GM21825 (cell line): ENCODE results near the gene TPRN.

Experiments
- ATAC-seq: cut with Tn5 transposase; IDR thresholded peaks from one replicate; pipeline ENCODE4 v1.9.1; 2021; ENCODE audit warnings: mild to moderate bottlenecking, moderate library complexity; ENCODE audit not compliant: unreplicated experiment

Gene TPRN

GRCh38 chr9:137163365-137163715 is 37.2 kb downstream of the TPRN start:
- ATAC-seq: no peak

DNA sequence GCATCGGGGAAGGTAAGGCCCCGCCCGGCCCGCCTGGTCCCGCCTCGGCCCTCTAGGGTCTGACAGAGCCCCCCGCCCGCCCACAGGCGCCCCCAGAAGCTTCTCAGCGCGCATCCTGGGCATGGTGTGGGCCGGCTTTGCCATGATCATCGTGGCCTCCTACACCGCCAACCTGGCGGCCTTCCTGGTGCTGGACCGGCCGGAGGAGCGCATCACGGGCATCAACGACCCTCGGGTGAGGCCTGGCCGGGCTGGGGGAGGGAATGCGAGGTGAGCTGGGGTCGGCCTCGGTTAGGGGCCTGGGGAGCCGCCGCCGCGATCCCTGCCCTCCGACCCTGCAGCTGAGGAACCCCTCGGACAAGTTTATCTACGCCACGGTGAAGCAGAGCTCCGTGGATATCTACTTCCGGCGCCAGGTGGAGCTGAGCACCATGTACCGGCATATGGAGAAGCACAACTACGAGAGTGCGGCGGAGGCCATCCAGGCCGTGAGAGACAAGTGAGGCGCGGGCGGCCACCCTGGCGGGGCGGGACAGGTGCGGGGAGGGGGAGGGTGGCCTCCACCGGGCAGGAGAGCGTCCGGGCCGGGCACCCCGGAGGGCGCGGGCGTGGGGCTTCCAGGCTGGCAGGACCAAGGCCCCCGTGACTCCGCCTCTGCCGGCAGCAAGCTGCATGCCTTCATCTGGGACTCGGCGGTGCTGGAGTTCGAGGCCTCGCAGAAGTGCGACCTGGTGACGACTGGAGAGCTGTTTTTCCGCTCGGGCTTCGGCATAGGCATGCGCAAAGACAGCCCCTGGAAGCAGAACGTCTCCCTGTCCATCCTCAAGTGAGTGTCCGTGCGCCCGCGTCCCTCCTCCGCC is 37.8 kb downstream of the TPRN start:
- ATAC-seq: no peak

DNA sequence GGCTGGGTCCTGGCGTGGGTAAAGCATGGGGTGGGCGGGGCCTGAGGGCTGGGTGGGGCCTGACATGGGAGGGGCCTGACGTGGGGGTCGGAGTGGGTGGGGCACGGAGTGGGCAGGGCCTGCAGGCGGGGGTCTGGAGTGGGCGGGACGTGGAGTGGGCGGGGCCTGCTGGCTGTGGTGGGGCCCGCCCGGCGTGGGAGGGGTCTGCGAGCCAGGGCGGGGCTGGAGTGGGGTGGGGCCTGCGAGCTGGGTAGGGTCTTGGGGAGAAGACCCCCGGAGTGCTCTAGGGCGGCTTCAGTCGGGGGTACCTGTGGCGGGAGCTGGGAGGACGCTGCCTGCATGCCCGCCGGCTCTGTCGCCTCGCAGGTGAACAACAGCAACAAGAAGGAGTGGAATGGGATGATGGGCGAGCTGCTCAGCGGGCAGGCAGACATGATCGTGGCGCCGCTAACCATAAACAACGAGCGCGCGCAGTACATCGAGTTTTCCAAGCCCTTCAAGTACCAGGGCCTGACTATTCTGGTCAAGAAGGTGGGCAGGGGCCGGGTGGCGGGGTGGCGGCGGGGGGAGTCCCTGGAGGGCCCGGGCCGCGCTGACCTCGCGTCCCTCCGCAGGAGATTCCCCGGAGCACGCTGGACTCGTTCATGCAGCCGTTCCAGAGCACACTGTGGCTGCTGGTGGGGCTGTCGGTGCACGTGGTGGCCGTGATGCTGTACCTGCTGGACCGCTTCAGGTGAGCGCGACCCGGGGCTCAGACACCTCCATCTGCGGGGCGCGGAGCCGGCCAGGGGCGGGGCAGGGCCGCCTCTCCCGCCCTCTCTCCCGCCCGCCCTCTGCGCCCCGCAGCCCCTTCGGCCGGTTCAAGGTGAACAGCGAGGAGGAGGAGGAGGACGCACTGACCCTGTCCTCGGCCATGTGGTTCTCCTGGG is 38.7 kb downstream of the TPRN start:
- no peak for ATAC-seq

GRCh38 chr9:137160716-137161557 is 39.6 kb downstream of the TPRN start:
- no peak for ATAC-seq

DNA sequence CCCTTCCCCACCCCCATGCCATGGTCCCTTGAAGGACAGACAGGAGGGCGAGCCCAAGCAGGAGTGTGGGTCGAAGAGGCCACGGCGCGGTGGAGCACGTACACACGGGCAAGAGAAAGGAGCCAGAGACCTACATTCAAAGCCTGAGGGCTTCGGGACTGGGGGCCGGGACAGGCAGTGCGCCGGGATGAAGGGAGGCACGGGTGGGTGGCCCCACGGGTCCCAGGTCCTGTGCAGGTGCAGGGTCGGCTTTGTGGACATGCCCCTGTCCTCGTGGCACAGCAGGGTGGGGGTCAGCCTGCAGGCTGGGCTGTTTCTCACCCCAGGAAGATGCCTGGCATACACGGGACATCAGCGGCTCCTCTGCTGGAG is 40.5 kb downstream of the TPRN start:
- ATAC-seq: no peak

GRCh38 chr9:137159105-137160053 is 41.2 kb downstream of the TPRN start:
- no peak for ATAC-seq

DNA sequence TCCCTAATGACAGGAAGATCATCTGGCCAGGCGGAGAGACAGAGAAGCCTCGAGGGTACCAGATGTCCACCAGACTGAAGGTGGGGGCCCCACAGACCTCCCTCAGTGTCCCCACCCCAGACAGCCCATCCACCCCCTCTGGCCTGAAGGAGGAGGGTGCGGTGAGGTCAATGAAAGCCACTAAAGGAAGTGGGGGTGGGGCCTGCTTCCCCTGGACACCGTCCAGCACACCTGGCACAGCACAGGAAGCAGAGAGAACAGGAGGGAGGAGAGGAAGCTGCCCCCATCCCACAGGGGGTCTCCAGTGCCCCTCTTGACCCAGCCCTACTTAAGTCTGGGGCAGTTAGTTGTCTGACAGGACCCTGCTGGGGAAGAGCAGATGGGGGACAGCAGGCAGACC is 41.9 kb downstream of the TPRN start:
- ATAC-seq: no peak

DNA sequence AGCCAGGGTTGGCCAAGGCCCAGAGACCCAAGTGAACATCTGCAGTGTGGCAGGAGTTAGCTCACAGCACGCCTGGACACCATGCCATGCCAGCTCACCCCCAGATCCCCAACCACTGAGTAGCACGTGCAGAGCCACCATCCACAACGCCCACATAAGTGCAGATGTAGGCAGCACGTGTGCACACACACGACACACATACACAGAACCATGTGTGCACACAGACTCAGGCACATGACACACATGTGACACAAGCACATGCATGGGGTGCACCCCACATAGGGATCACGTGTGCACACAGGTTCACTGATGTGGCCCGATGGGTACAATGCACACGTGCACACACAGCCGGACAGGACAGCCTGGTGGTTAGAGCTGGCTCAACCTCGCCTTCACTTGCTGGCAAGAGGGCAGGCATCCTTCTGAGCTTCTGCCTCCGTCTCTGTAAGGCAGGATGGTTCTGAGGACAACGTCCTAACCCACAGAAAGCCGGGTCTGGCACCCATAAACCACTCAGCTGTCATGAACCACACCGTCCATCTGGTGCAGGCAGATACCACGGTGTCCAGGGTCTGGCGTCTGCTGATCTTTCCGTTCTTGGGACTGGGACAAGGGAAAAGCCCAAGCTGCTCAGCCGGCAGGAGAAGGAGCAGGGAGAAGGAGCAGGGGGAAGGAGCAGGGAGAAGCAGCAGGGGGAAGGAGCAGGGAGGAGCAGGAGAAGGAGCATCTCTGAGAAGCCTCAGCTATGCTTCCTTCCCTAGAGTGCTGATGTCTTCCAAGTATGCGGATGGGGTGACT is 42.7 kb downstream of the TPRN start:
- ATAC-seq: no peak

- ATAC-seq: no peak
These were observed 43.8 kb downstream of the TPRN start for GRCh38 chr9:137156567-137157375.

DNA sequence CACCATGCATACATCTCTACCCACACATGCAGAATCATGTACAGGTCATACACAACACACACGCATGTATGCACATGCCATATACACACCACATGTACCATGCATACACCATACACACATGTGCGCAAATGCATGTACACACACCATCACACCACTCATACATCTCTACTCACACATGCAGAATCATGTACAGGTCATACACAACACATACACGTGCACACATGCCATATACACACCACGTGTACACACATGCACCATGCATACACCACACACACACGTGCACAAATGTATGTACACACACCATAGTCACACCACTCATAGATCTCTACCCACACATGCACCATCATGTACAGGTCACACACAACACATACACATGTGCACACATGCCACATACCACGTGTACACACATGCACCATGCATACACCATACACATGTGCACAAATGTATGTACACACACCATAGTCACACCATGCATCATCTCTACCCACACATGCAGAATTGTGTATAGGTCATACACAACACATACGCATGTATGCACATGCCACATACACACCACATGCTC is 47.6 kb downstream of the TPRN start:
- ATAC-seq: no peak

DNA sequence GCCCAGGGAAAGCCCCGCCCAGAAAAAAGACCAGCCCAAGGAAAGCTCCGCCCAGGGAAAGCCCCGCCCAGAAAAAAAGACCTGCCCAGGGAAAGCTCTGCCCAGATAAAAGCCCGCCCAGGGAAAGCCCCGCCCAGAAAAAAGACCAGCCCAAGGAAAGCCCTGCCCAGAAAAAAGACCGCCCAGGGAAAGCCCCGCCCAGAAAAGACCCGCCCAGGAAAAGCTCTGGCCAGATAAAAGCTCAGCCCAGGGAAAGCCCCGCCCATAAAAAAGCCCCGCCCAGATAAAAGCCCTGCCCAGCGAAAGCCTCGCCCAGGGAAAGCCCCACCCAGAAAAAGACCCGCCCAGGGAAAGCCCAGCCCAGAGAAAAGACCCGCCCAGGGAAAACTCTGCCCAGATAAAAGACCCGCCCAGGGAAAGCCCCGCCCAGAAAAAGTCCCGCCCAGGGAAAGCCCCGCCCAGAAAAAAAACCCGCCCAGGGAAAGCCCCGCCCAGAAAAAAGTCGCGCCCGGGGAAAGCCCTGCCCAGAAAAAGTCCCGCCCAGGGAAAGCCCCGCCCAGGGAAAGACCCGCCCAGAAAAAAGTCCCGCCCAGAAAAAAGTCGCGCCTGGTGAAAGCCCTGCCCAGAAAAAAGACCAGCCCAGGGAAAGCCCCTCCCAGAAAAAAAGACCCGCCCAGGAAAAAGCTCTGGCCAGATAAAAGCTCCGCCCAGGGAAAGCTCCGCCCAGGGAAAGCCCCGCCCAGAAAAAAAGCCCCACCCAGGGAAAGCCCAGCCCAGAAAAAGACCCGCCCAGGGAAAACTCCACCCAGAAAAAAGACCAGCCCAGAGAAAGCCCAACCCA is 49.7 kb downstream of the TPRN start:
- ATAC-seq: peak; percentile 35

DNA sequence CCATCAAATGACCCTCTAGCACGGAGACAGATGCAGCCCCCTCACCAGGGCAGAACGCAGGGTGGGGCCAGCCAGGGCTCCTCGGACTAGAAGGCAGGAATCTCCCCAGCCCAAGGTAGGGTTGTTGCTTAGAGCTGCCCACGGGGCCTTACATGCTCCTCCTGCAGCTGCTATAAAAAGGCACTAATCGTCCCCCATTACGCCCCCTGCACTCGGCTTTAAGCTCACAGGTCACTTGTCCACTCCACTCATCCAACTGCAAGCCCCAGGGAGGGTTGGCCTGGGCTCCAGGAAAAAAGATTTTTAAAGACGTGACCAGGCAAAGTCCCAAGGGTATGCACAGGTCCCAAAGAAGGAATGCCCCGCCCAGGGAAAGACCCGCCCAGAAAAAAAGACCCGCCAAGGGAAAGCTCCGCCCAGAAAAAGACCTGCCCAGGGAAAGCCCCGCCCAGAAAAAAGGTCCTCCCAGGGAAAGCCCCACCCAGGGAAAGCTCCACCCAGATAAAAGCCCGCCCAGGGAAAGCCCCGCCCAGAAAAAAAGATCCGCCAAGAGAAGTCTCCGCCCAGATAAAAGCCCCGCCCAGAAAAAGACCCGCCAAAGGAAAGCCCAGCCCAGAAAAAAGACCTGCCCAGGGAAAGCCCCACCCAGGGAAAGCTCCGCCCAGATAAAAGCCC is 50.5 kb downstream of the TPRN start:
- ATAC-seq: peak; percentile 16

GRCh38 chr9:137149363-137149762 is 51.2 kb downstream of the TPRN start:
- no peak for ATAC-seq

- ATAC-seq: no peak
These were observed 51.9 kb downstream of the TPRN start for GRCh38 chr9:137148661-137149060.

GRCh38 chr9:137148242-137148641 is 52.3 kb downstream of the TPRN start:
- ATAC-seq: no peak

- no peak for ATAC-seq
These were observed 52.8 kb downstream of the TPRN start for GRCh38 chr9:137147793-137148160.
